G401.6 (cell line): ENCODE measurements around the gene RGS7.
"Not testable (repeated sequence)": the region's sequence is repeated elsewhere in the genome, so short reads cannot be mapped to it uniquely, and the experiment has no call there.

Experiments
- FAIRE-seq: peaks from 2 replicates; lab custom pipeline; 2012; peaks lifted over from hg19 to GRCh38; lab: Jason Lieb, UNC

Gene RGS7

DNA sequence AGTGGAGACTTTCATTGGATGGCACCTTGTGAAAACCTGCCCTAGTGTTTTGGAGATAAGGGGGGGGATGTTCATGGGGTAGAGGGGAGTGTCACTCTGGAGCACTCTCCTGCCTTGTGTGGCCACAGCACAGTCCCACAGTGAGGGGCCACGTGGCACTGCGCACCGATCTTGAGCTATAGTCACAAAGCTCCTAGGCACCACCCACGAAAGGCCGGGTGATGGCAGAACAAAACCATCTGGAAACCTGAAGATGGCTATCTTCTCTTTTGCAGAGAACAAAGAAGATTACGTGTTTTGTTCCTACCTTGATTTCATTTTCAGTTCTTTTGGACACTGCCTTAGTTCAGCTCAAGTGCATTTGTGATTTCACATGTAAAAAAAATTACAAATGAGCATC is 220.6 kb downstream of the RGS7 start:
- no peak for FAIRE-seq

DNA sequence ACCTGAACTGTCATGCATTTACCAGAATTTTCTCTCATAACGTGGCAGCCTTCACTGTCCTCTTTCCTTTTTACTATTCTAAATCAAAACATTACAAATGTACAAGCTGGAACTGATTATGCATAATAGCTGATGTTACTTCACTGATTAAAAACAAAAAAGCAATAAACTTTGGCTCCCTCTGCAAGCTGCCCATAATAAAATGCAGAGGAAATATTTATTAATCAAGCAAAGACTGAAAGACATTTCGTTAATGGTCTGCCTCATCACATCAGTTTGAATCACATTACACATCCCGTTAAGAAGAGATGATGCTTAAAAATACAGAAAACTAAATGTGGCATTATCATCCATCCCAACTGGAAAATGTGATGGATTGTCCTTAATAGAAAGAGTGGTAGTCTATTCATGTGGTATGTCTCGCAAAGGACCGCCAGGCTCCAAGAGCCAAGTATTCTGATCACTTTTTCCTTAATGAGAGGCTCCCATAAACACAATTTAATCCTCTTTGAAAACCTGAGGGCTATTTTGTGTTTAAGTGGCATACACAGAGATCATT is 225.3 kb downstream of the RGS7 start:
- FAIRE-seq, result no peak

DNA sequence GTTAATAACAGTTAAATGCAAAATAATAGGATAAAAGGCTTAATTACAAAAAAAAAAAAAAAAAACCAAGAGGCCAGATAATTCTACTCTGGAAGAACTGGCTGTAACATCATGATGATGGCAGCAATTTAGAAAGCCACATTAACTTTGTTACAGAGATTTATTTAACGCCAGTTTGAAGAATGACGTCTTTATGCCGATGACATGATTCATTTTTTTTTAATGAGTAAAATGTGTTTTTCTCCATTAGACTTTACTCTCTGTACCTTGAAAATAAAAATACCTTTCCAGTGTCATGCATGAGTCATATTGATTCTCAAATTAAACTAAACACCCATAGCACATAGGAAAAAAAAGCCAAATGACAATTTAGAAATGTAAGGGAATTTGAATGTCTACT is 226.1 kb downstream of the RGS7 start:
- no peak for FAIRE-seq

DNA sequence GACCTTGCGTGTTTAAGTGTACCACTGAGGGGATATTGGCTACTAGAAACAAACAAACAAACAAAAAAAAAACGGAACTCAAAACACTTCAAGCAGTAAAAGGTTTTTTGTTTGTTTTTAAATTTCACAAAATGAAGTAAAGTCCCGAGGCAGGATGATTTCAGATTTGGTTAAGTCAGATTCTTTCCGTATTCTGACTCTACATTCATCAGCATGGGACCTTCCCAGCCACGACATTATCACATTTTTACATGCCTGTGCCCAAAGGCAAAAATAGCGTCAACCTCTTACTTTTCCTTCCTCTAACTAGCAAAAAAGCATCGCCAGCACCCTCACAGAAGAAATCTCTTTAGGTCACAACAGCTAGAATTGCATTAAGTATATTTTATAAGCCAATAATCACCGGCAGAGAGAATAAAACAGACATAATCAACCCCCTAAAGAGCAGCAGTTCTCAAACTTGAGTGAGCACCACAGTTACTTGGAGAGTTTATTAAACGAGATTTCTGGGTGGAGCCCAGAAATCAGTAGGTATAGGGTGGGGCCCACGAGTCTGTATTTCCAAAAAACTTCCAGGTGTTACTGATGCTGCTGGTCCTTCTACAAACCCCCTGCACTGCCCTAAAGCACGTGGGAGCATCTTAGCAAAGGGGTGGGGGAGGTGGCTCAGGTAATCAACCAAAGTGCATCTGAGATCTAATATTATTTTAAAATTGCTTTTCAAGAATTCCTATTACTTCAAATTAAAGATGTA is 227.6 kb downstream of the RGS7 start:
- FAIRE-seq, result no peak

DNA sequence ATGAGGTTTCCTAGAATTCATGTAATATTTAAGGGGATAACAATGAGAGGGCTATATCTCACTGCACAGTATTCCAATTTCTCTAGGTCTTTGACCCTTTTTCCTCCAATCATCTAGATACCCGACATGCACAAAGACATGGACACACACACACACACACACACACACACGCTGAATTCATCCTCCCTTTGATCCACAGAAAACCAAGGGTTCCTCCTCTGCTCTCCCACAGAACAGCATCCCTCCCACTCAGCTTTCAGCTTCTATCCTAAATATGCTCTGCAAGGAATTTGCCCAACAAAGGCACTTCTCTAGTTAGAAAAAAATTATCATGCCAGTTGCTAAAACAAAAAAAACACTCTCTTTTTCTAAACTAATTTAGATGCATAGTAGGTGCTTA is 231.7 kb downstream of the RGS7 start:
- no peak for FAIRE-seq

DNA sequence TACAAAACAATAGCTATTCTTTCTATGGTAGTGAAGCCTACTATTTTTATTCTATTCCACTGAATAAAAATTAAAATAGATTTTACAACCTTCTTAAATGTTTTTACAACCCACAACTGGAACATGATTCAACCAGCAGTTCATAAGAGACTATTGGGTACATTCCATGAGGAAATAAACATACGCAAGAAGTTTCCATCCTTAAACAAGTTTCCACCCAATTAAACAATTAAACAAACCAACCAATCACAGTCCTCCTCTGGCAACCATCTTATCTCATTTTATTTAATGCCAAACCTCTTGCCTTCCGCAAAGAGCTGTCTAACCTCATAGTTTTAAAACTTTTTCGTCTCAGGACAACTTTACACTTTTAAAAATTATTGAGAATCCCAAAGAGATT is 239.0 kb downstream of the RGS7 start:
- no peak for FAIRE-seq

DNA sequence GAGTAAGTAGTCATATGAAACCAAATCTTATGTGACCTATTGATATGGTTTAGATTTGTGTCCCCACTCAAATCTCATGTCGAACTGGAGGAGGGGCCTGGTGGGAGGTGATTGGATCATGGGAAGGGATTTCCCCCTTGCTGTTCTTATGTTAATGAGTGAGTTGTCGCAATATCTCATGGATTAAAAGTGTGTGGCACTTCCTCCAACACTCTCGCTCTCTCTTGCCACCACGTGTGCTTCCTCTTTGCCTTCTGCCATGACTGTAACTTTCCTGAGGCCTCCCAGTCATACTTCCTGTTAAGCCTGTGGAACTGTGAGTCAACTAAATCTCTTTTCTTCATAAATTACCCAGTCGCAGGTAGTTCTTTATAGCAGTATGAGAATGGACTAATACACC is 241.2 kb downstream of the RGS7 start:
- FAIRE-seq, result no peak

DNA sequence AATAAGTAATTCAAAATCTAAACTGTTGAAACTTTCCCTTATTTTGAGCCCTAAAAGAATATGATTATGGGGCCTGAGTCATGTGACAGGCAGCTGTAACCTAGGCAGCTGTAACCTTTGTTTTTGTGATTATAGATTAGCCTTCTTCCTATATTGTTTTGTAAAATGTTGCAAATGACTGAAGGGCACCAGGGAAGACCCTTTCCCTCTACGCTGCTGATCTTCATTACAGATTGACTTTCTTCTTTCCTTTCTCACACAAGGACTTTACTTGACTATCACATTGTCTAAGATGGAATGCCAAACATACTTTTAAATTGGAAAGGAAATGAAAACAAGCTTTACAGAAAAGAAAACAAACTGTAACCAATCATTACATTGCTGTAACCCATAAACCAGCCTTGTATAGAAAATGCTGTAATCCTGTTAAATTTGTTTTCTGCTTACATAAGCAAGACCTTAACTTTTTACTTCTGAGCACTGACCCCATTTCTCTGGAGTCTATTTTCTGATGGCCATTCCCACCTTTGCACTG is 242.2 kb downstream of the RGS7 start:
- FAIRE-seq, result no peak

DNA sequence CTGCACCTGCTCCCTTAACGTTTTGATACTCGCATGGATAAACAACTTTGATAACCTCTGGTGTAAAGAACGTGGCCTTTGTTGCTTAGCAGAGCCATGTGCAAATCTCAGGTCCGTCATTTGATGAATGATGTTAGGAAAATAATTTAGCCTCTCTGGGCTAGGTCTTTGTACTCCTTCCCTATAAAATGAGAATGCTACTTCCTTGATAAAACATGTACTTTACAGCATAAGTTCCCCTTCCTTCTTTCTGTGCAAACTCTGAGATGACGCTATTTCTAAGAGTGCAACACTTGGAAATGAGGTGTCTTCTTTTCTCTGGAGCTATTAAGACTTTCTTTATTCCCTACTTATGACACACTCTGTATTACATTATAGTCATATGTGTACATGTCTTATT is 243.4 kb downstream of the RGS7 start:
- no peak for FAIRE-seq

DNA sequence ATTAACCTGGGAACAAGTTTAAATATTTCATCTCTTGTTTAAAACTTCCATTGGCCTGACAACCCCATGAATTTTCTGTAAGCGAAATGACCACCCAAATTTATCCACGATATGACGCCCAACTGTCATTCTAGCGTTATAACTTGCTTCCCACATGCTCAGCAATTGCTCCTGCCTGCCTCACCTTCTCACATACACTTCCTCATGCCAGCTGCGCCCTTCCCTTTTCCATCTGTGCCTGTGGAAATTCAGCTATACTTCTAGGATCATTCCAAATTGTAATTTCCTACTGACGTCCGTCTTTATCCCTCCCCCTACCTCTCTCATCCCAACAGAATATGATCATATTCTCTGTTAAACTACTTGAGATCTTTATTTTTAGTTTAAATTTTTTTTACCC is 248.0 kb downstream of the RGS7 start:
- no peak for FAIRE-seq

DNA sequence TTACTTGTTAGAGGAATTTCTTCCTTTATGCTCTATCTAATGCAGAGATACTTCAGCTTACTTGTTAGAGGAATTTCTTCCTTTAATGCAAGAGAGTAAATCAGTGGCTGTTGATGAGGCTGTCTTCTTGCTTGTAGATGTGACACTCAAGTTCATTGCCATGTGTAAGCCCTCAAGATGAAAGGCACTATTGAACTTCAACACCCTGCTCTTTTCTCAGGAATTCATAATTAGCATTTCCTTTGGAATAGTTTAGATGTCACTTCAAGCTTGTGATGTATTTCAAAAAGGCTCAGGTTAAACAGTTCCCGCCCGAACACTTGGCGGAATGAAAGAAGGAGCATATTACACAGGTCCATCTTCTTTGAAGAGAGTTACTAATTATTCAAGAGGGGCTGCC is 251.9 kb downstream of the RGS7 start:
- no peak for FAIRE-seq

DNA sequence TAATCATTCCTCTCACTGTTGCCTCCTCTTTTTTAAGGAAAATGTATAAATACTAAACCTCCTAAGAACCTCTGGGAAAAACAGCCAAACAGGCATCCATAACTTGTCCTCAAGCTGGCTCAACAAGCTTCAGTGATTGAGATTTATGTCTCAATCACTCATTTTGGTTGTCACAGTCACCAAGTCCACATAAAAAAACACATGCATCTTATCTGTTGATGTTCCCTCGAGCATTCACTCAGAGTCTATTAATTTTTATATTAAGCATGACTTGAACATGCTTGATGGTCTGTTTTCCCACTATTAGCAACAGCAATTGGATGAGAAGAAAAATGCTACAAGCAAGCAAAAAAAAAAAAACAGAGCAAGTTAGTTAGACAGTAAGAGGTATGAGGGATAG is 254.3 kb downstream of the RGS7 start:
- FAIRE-seq, result no peak

DNA sequence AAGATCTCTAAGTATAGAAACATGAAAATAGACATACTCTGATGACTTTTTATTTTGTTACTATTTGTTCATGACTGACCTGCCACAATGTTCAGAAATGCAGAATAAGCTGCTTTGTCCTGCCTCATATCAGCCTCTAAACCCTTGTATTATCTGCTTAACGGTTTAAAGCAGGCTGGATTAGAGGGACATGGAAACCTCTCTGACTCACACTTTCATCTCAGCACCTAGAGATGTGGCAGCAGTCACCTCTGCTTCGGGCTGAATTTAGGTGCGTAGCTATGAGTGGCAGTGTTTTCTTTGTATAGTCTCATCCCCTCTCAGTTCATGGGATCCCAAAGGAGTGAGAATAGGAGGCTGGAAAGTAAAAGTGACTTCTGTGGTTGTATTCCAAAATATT is 255.4 kb downstream of the RGS7 start:
- FAIRE-seq, result no peak

DNA sequence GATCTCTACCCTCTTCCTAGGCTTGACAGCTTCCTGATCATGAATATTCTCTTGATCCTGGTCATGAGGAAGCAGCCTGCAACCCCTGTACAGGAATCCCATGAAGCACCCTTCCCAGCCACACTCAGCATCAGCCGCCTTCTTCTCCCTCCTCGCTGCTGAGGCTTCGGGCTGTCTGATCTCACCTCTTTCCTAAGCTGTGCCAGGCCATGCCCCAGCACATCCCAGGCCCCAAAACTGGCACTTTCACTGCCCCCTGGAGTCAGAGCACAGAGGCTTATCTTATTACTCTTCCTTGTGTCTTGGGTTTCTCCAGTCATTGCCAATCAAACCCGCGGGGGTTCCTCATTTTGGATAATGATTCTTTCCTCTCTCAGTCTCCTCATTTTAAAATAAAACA is 259.5 kb downstream of the RGS7 start:
- FAIRE-seq, result no peak

DNA sequence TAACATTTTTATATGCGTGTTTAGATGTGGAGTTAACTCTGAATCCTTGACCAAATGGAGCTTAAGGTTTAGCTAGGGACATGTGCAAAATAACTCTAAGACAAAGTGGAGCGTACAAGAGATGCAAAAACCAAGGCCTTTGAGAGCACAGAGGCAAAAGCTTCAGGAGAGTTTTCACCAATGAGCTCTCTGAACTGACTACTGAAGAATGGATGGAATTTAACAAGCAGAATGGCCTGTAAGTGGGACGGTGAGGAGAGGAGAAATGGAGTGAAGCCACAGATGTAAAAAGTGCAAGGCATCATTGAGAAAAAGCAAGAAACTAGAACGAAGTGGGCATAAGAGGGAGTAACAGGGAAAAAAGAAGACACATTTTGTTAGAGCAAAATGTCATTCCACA is 260.0 kb downstream of the RGS7 start:
- FAIRE-seq, result no peak

DNA sequence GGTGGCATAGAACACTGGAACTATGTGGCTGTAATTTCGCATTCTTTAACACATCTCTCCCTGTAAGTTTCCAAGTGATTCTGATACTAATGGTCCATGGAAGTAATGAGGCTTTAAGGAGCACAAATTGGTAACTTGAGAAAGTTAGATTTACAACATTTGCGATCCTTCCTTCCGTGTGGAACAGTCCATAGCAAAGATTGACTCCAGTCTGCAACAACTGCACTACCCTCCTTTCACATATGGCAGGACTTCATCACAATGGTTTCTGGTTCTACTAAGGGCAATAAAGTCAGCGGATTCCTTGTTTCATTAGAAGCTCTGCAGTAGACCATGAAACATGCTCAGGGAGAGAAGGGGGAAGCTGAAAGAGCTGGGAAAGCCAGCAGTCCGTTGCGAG is 261.2 kb downstream of the RGS7 start:
- no peak for FAIRE-seq

DNA sequence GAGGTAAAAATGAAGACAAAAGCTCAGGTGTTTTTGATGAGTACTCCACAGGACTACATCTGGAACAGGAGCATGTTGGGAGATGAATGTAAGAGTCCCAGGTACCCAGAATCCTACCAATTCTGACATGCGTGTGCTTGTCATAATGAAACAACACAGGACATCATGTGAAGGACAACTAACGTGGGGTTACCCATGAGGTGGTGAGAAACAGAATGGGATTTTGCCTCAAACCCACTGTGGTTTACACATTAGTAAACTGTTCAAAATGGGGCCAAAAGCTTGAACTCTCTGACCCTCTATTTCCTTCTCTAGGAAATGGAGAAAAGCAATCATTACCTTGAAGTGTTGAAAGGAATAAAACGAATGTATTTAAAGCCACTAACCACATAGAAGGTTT is 266.2 kb downstream of the RGS7 start:
- FAIRE-seq, result no peak

DNA sequence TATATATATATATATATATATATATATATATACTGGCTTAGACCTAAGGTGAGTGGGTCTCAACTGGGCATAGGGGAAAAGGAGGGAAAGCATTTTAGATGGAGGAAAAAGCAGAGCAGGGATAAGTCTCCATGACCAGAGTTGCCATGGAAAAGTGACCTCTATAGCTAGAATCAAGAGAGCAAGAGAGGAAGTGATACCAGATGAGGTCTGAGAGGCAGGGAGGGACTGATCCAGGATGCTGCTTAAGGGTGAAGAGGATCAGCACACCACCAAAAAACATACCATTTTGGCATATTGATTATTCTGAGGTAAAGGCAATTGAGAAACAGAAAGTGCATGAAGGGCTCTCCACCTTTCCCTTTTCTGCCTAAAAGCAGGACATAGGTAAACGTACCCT is 267.9 kb downstream of the RGS7 start:
- not testable (repeated sequence) for FAIRE-seq

DNA sequence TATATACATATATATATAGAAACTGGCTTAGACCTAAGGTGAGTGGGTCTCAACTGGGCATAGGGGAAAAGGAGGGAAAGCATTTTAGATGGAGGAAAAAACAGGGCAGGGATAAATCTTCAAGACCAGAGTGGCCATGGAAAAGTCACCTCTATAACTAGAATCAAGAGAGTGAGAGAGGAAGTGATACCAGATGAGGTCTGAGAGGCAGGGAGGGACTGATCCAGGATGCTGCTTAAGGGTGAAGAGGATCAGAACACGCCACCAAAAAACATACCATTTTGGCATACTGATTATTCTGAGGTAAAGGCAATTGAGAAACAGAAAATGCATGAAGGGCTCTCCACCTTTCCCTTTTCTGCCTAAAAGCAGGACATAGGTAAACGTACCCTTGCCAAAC is 268.9 kb downstream of the RGS7 start:
- not testable (repeated sequence) for FAIRE-seq

DNA sequence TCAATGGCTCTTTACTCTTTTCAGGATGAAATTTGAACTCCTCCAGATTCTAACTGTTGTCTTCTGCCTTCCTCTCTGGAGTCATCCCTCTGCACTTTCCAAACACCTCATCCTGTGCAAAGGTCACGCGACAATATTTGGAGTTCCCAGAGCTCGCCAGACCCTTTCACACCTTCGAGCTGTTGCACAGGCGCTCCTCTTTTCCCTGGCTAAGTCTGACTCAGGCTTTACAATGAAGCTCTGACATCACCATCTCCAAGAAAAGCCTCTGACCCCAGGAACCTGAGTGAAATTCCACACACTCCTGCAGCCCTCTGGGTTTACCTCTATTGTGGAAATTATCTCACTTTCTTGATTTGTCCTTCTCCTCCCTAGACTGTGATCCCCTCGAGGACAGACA is 270.3 kb downstream of the RGS7 start:
- FAIRE-seq, result no peak

DNA sequence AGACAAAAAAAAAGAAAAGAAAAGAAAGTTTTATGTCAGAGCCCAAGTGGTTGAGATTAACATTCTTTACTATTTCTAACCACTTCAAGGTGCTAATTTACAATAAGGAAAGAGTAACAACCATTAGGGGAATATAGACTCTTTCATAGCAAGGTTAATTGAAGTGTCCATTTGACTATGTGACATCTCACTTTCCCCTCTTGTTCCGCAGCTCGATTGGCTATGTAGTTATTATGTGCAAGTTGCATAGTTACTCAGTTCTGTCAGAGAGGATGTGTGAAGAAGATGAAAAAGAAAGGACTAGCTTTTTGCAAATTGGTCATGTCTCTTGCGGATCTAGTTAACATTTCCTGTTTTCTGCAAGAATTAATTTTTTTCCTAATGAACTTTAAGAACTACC is 273.7 kb downstream of the RGS7 start:
- no peak for FAIRE-seq

DNA sequence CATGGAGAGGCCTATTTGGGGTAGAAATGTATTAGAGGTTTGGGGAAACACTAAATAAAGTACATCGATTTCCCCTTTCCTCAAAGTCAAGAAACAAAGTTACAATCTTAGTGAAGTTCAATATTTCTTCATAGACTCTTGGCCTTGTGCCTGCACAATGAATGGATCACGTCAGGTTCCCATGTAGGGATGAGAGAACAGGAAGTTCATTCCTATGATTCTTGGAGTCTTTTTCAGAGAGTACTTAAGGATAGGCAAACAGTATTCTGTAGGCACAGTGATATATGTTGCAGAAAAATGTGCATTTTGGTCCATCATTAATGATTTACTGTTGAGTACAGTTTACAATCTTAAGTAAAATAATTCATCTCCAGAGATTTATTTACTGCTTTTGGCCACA is 275.5 kb downstream of the RGS7 start:
- no peak for FAIRE-seq

DNA sequence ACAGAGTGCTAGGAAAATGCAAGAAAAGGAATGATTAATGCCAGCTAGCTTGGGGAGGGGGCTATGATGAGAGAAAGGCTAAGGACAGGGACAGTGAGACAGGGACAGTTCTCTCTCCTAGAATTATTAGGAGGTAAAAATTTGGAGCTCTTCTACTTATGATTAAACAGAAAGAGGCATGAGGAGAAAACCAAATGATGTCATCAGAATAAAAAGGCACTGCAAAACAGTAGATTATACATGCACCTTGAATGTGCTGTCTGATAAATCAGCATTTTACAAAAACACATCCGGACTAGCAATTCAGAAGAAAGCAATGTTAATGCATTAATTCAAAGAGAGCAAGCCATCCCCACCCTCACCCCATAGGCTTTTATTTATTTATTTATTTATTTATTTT is 277.5 kb downstream of the RGS7 start:
- FAIRE-seq, result no peak

DNA sequence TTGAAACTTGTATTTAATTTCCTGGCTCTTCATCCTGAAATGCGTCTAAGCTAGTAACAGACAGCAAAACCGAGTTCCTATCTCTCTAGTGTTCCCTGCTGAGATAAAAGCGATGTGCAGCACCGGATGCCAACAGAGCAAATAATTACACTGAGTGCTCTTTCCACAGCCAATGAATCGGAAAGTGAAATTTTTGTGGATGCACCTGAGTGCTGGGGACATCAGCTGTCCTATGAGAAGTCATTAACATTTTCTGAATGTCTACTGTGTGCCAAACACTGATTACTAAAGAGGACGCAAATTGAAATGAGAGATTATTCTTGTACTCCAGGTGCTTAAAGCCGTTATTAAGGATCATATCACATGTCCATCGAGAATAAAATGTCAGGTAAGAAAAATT is 278.0 kb downstream of the RGS7 start:
- FAIRE-seq, result no peak
